GM04504 (cell line): Measurements from ENCODE around the gene DCANP1.

Experiments used
- DNase-seq: peaks from one replicate; pipeline ENCODE4 v3.0.0-alpha.2; 2012; ENCODE audit warnings: low read depth

The DCANP1 gene

DNA sequence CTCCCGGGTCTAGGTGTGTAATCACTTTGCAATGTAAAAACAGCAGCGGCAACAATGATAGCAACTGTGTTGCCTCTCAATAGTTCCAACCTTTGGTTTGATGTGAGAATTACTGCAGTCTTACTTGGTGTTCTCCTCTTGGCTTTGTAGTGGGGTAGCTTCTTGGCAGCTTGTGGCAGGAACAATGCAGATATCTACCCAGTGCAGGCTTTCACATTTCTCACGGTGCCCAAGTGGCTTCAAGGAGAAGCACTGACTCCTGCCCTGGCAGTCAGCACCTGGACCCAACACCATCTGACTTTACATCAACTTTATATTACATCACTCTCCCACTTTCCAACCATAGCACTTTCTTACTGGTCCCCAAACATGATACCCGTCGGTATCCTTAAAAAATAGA is 33.4 kb upstream of the DCANP1 start:
- DNase-seq = no peak

DNA sequence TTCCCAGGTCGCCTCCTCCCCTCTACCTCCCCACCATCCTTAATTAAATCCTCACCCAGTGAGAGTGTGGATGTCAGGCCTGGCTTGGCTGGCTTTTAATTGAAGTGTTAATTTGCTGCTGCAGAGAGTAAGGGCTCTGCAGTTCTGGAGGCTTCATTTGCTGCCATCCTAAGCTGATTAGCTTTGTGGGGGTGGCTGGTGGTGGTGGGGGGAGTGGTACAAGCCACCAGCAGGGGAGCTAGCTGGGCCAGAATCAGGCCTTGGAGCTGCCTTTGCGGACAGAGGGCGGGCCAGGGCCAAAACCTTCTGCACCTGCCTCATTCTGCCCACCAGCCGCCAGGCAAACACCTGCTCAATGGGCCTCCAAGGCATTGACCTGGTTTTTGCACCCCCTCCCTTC is 31.8 kb upstream of the DCANP1 start:
- DNase-seq = no peak

DNA sequence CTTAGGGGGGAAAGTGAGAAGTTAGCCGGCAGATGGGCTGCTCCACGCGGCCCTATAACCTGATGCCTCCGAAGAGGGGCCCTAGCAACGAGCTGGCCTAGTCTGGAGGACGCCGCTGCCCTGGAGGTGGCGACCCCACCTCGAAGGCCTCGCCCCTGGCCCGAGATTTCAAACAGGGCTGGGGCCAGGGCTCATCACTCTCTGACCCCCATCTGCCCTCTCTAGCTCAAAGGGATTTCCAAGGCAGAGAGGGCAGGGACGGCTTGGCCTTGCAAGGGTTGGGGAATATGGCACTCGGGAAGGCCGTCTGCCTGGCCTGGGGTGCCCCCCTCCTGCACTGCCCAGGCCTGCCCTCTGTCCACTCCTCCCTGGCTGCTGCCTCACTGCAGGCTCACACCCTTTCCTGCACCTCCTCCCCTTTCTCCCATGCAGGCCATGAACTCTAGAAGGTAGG is 30.5 kb upstream of the DCANP1 start:
- DNase-seq = no peak

DNA sequence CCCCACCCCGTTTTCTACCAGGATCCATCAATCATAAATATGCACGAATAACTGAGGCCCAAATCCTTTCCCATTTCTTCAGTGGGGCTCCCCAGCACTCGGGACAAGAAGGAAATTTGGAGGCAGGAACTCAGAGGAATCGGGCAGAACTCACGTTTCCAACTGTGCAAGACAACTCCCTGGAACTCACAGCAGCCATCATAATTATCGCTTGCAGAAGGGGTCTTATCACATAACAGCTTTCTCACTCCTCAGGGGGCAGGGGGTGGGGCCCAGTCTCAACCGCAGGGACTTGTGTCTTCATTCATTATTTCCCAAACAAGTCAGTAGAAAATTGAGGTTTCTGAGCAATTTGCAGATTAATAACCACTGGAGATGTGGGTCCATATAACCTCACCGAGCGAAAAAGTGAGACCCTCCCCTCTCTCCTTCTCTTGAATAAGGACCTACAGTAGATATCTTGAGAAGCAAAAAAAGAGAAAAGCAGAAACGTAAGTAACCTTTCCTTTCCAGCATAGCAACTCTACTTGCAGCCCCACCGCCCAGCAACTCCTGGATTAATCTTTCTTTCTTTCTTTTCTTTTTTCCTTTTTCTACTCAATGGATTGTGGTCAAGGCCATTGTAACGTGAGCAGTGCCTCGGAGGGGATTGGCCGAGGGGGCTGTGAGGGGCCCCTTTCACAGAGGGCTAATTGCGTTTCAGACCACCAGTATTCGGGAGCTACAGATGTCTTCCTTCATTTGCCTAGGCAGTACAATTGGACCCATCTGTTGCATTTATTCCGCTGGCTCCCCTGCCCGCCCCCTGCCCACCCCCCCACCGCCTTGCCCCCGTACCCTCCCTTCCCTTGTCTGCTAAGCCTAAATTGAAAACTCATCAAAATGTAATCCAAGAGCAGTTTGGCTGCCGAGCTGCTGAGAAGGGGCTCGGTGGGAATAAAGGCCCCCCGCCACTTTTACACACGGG is 29.8 kb upstream of the DCANP1 start:
- DNase-seq = no peak

DNA sequence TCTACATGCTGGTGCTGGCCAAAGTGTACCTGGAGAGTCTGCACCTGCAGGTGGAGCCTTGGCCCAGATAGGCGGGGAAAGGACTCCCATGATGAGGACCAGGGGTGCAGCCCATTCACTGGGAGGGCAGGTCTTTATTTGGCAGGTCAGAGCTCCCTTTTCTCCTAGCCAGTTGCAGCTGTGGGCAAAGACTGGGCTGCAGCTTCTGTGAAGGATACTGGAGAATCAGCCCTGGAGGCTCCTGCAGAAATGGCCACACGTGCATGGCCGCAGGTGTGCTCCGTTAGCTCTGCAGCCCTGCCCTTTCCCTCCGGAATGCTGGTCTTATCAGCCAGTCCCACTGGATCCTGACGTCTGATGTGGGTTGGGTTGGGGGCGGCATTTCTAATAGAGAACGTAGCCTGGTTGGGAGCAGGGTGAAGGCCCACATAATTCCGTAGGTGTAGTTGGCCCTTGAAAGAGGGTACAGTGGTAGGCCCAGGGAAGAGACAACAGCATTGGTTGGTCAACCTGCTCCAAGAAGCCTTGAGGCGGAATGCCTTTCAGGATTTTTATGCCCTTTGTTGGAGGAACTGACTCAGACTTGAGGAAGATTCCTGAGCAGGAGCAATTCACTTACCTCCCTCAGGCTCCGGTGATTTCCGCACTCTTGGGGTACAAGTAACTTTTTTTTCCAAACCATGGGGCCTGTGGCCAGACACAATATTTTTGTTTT is 27.0 kb upstream of the DCANP1 start:
- DNase-seq = no peak

DNA sequence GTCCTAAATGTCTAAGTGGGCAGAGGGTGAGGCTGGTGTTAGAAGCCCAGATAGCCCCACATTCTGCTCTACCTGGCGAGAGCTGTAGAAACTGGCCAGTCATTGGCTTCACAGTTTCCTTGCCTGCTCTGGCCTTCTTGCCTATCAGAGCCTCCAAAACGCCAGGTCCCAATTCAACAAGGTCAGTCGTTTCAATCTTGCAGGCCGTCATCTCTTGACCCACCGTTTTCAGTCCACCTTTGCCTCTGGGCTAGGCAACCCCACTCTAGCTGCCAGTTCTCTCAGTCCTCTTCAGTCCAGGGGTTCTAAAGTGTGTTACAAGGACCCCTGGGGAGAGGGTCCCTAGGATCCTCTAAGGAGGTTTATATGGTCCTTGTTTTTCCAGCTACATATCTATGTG is 25.0 kb upstream of the DCANP1 start:
- DNase-seq = no peak

DNA sequence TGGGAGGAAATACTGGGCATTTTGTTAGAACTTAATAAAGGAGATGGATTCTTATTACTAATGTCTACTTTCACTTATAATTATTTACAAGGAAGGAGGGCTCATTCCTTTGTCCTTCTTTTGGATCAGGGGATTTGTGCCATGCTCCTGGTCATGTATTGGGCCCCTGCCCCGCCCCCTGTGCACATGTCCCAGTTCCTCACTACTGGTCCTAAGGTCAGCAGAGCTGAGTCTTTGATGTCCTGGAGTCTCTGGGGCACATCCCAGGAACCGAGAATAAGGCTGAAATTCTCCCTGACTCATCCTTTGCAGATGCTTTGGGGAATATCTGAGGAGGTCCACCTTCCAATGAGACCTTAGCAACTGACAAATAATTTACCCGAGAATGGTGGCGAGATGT is 24.6 kb upstream of the DCANP1 start:
- no peak for DNase-seq

DNA sequence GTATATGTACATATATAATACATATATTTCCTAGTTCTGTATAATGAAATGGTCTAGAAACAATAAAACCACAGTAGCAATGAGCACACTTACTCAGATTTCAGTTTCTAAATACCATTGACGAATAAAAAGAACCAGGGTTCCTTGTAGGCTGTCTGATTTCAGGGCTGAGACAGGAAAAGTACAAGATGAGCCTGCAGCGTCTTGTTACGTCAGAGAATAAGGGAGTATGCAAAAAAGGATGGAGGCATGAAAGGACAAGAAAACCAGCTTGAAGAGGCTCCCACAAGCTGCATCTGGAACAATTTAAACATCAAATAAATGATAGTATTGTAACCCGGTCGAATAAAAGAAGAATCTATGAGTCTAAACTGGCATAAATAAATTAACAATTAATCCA is 22.8 kb upstream of the DCANP1 start:
- no peak for DNase-seq

DNA sequence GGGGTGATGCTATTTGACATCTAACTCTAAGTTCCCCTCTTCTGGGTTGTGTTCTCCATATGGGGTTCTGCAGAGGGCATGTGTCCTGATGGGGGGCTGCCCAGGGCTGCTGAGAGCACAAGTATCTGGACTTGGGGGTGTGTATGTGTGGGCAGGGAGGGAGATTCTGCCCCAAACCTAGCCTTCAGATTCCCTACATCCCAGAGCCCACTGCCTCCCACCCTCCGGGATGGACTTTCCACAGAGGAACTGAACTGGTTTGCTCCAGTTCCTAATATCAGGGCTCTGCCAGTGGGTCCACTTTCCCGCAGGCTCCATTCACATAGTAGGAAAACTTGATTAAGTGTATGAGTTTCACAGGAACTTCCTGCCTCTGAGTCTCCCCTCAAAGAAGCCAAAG is 21.4 kb upstream of the DCANP1 start:
- no peak for DNase-seq

DNA sequence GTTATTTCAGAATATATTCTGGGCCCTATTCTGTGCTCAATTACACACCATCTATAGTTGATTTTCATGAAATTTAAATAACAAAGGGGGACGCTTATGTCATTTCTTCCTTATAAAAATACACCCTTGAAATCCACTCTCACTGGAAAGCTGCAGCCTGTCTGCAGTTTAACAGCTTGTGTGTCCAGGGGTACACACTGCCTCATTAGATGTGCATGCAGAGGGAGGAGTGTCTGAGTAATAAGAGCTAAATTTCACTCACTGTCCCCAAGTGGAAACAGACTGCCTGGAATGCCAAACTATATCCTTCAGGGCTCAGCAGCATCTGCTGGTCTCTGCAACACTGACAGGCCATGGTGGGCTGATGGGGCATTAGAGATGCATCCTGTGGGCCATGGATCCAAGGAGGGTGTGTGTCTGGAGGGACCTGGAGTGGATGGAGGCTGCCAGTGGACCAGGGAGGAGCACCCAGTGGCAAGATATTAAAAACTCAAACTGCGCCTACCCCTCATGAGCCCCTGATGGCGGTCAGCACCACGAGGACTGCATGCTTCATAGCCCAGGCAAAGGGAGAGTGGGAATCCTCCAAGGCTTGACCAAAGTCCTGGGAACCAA is 20.8 kb upstream of the DCANP1 start:
- no peak for DNase-seq

DNA sequence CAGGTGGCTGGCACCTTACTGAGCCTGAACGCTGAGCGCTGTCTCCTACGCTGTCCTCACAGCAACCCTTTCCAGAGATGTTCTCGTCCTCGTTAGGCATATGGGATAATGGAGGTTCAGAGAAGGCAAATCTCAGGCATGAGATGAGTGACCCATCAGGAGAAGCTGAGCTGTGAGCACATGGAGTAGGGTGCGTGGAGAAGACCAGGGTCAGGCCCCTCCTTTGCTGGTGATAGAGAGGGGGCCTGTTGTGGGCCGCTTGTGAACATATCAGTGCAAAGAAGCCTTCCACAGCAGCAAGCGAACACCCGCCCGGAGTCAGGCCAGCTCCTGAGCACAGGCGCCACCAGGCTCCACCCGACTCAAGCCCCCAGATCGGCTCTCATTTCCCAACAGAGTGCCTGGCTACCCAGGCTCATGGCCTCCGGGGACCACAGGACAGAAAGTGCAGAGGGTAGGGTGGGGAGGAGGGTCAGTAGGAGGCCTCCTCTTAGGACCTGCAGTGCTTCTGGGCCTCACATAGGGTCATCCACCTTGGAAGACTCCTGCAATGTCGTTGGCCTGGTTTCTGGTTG is 20.0 kb upstream of the DCANP1 start:
- no peak for DNase-seq

DNA sequence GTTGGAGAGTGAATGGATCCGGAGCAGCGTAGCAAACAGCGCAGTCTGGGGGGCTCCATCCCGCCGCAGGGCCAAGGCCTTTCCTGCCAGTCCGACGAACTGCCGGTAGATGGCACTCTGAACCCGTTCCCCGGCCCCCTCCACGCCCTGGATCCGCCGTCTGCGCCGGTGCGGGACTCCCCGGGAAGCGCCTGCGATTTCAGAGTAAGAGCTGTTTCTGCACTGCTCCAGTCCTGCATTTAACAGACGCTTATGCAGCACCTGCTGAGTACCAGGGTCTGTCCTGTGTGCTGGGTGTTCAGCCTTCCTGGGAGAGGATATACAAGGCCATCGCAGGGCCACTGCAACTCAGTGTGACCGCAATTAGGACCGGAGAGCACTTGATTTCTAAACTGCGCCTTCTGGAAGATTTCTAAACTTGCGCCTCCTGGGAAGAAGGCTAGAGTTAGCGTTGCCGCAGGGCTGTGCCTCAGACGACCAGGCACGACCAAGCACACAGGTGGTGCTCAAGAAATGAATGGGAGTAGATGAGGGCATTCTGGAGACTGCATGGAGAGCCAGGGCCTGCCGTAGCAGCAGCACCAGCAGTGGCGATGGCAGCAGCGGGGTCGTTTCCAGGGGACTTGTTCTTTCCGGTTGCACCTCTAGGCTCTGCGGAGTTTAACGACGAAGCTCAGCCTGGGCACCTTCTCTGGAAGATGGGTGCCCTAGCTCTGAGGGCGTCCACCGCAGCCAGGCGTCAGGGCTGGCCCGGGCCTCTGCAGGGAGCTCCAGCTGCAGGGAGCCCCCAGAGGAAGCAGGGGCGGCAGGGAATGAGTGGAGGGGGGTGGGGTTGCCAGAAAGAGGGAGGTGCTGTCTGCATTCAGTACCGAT is 19.3 kb upstream of the DCANP1 start:
- DNase-seq = peak; percentile 32

DNA sequence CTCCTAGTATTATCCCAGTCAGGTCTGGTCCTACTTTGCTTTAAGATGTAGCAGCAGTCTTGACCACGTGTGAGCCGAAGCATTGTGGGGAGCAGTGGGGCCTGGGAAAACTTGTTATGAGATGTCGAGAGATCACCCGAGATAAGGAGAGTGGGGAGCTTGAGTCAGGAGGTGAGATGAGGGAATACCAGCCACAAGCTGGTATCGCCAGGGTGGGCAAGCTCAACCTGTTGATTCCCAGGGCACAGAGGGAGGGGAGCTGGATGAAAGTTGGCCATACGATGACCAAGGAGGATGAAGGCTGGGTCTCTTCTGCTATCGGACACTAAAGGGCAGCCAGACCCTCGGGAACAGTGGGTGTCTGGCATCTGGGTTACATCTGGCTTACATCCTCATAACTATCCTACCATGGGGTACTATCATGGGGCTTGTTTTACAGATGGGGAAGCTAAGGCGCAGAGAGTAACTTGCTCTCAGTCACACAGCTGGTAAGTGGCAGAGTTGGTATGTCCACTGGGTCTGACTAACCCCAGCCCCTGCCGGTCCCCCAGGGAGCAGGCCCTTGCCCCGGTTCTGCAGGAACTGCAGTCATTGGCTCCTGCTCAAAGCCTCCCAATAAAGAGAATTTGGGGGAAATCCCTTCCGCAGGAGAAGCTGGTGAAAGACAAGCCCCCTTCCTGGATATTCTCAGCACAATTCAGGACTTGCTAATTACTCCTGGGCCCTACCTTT is 18.4 kb upstream of the DCANP1 start:
- no peak for DNase-seq

DNA sequence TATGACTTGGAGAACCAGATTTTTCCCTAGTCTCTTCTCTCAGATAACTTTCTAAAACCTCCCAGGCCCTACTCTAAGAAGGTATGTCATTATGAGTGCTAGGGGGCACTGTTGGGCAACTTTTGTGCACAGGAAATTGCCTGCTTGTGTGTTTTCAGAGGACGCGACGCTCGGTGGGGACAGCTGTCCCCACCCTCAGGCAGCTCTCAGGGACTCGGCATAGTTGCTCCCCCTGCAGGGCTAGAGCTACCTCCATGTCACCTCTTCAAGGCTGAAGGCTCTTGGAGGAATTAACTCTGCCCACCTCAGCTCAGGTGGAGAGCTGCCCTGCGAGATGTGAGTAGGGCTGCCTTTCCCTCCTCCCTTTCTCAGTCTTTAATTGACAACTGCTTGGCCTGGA is 15.2 kb upstream of the DCANP1 start:
- no peak for DNase-seq

DNA sequence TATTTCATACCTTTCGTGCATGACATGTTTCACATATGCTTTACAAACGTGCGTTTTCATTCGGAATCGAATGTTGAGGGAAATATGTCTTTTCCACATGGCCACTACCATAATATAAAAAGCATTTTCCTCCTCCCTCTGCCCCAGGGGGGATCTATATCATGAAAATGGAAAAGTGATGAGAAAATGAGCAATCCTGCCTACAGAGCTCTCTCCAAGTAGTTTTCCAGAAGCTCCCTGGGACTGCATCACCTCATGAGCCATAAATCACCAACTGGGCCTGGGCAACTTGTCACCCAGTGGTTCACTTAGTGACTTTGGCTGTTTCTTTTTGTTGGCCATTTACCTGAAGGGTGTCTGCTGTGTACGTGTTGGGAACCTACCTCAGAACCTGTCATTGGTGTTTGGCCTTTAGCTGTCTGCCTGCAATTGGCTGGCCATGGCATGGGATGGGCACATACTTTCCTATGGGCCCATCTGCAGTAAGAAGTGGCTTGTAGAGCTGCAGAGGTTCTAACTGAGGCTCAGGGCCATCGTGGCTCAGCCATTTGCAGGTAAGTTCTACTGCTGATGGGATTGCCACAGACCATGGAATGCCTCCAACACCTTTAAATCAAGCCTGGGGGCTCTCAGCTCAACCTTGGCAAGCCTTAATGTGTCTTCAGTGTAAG is 14.5 kb upstream of the DCANP1 start:
- DNase-seq = no peak

DNA sequence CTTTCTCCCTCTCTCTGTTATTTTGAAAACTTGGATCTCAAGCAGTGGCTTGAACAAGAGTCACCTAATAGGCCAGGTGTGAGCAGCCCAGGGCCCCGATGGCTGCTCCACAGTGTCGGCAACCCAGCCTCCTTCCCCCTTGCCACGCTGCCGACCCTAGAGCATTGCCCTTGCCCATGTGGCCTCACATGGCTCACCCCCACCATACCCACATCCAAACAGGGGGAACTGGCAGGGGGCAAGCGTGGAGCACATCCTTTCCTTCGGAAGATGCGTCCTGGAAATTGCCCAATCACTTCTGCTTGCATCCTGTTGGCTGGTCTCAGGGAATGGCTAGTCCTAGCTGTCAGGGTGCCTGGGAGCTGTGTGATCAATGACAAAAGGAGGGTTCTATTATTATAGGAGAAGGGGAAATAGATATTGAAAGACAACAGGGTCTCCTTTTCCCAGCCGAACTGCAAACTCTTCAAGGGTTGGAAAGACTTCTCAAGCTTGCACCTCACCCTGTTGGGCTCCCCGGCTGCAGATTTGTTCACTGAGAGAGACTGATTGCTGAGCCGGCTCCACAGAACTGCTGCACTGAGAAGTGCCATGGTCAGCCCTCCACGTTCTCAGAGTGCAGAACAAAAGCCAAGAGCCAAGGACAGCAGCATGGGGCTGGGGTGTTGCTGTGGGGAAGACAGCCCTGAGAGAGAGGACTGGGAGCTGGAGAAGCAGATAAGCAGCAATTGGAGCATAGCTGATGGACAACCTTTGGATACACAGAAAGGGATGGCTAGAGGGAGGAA is 13.3 kb upstream of the DCANP1 start:
- DNase-seq = no peak

DNA sequence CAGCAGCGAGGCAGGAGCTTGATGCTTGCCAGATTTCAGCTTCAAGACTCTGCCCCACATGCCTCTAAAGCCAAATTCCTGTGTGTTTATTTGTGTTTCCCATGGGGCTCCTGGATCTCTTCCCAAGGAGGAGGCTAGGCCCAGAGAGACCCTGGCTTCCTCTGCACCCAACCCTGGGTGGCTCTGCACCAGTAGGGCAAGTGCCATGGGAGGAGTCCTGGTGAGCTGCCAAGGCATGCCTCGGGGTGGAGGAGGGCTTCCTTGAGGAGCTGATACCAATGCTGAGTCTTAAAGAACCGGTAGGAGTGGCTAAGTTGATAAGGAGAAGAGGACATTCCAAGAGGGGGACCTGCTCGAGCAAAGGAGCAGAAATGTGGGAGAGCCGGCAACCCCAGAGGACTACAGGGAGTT is 11.8 kb upstream of the DCANP1 start:
- DNase-seq = no peak

DNA sequence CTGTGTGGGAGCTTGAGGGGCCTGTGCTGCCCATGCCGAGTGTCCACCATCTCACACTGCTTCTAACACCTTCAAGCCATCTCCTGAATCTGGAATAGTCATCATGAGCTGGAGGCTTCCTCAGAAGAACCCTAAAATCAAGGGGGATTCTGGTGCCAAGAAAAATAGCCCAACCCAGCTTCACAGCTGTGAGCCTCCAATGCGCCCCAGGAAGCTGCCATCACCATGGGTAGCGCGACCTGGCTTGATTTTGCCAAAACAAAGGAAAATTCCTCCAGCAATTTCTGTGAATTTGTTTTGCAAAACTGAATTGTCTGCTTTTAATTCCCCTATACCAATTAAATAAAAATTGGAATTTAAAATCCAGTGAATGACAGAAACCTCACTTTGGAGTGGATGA is 11.2 kb upstream of the DCANP1 start:
- DNase-seq = no peak

DNA sequence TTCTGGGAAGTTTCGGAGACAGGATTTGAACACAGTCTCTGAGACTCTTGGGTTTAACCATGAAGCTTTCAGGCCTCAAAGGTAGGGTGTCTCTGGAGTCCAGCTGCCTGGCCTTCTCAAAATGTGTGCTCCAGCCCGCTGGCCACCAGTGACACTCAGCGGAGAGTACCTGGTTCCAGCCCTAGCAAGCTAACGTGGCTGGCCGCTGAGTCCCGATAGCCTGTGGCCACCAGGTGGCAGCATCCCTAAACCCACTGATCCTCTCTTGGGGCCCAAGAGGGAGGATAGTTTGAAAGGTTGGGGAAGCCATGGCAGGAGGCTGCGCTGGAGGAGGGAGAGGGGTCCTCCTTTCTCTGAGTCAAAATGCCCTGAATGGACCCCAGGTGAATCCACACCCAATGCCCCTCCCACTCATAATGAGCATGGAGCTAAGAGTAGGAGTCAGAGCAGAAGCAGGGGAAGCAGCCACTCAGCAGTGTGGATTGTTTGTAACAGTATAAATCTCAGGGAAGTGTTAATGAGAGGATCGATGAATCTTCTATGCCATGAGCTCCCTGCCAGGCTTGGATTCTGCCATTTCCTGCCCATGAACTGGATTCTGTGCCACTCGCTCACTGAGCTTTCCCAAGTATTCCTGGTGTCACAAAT is 10.4 kb upstream of the DCANP1 start:
- no peak for DNase-seq
